ENCODE measurements around the gene FOXA2. TPM values are rescaled to one million over a fixed set of nuclear protein-coding genes. Genes with fewer than 3 reads are reported as not detected.

FOXA2 gene
- total and polyA plus RNA-seq, 2 of the 13 experiments (the other 11 are each of a cell fraction or from before 2014, with no cell fraction given) = 8.8 to 12.2 TPM

DNA sequence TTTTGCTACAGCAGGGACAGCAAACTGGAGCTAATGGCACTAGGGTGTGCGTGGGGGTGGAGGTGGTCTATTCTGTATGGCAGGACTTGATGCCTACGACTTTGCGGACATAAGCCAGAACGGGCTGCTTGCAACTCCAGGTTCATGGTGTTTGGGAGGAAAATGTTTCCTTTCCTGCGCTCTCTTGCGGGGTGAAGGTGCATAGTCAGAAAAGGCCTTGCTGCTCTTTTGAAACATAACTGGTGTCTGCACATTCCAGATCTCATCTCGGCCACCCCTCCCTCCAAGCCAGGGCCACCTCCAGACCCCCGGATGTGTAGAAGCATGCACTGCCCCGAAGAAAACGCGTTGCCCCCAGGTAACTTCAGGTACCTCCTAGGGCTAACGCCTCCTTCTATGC is 8.1 kb downstream of the FOXA2 start (continued):
- no peak for TF ChIP-seq MAFG (CRISPR knock-in tag; IDR thresholded peaks at IDR 0.05)
- TF ChIP-seq, protein P1, sequence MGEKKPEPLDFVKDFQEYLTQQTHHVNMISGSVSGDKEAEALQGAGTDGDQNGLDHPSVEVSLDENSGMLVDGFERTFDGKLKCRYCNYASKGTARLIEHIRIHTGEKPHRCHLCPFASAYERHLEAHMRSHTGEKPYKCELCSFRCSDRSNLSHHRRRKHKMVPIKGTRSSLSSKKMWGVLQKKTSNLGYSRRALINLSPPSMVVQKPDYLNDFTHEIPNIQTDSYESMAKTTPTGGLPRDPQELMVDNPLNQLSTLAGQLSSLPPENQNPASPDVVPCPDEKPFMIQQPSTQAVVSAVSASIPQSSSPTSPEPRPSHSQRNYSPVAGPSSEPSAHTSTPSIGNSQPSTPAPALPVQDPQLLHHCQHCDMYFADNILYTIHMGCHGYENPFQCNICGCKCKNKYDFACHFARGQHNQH (CRISPR knock-in tag; IDR thresholded peaks at IDR 0.05) = 0 out of 2 replicates have a peak, but pooled peaks have one; percentile 20
- TF ChIP-seq HIVEP1 (CRISPR knock-in tag; IDR thresholded peaks at IDR 0.05) = no peak
- TF ChIP-seq MAFF (IDR thresholded peaks at IDR 0.05; ENCODE audit: low read depth, low read length) = no peak
- TF ChIP-seq POLR2A (IDR thresholded peaks at IDR 0.05; ENCODE audit: insufficient read depth in 1 of 2, low read depth in 2 of 2, low read length in 2 of 2) = peak in 1 of 2 experiments; percentile 32; a peak in 2 of 4 replicates
- TF ChIP-seq MBNL3 (CRISPR knock-in tag; conservative IDR thresholded peaks at IDR 0.05) = no peak
- no peak for TF ChIP-seq ZFP90 (CRISPR knock-in tag; IDR thresholded peaks at IDR 0.05; ENCODE audit: borderline replicate concordance)
- TF ChIP-seq, protein P2, sequence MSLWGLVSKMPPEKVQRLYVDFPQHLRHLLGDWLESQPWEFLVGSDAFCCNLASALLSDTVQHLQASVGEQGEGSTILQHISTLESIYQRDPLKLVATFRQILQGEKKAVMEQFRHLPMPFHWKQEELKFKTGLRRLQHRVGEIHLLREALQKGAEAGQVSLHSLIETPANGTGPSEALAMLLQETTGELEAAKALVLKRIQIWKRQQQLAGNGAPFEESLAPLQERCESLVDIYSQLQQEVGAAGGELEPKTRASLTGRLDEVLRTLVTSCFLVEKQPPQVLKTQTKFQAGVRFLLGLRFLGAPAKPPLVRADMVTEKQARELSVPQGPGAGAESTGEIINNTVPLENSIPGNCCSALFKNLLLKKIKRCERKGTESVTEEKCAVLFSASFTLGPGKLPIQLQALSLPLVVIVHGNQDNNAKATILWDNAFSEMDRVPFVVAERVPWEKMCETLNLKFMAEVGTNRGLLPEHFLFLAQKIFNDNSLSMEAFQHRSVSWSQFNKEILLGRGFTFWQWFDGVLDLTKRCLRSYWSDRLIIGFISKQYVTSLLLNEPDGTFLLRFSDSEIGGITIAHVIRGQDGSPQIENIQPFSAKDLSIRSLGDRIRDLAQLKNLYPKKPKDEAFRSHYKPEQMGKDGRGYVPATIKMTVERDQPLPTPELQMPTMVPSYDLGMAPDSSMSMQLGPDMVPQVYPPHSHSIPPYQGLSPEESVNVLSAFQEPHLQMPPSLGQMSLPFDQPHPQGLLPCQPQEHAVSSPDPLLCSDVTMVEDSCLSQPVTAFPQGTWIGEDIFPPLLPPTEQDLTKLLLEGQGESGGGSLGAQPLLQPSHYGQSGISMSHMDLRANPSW (CRISPR knock-in tag; IDR thresholded peaks at IDR 0.05; ENCODE audit: borderline replicate concordance) = no peak
- 0 out of 2 replicates have a peak, but pooled peaks have one; percentile 90 for TF ChIP-seq ZC3H4 (CRISPR knock-in tag; IDR thresholded peaks at IDR 0.05; ENCODE audit: borderline replicate concordance)
- TF ChIP-seq SMAD9 (CRISPR knock-in tag; IDR thresholded peaks at IDR 0.05) = no peak
- TF ChIP-seq MXI1 (IDR thresholded peaks at IDR 0.05; ENCODE audit: borderline replicate concordance, low read depth, low read length) = no peak
- TF ChIP-seq ZNF619 (CRISPR knock-in tag; IDR thresholded peaks at IDR 0.05) = peak; percentile 56; the same call in 1 of the 2 replicates
- no peak for TF ChIP-seq ZNF460 (CRISPR knock-in tag; IDR thresholded peaks at IDR 0.05; ENCODE audit: borderline replicate concordance)
- TF ChIP-seq ZMYM3 (CRISPR knock-in tag; IDR thresholded peaks at IDR 0.05) = no peak
- TF ChIP-seq ZSCAN25 (CRISPR knock-in tag; IDR thresholded peaks at IDR 0.05) = no peak
- no peak for TF ChIP-seq LCORL (IDR thresholded peaks at IDR 0.05)
- TF ChIP-seq LCORL (CRISPR knock-in tag; IDR thresholded peaks at IDR 0.05) = no peak
- TF ChIP-seq, protein P3, sequence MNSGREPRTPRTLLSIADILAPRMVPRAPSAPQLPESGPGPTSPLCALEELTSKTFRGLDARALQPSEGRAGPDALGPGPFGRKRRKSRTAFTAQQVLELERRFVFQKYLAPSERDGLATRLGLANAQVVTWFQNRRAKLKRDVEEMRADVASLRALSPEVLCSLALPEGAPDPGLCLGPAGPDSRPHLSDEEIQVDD (CRISPR knock-in tag; IDR thresholded peaks at IDR 0.05; ENCODE audit: borderline replicate concordance) = 0 out of 2 replicates have a peak, but pooled peaks have one; percentile 25
- peak; percentile 16; the same call in 1 of the 2 replicates for TF ChIP-seq HDAC1 (CRISPR knock-in tag; IDR thresholded peaks at IDR 0.05)
- no peak for TF ChIP-seq HNRNPL (IDR thresholded peaks at IDR 0.05; ENCODE audit: low read depth, low read length)
- TF ChIP-seq, protein P4, sequence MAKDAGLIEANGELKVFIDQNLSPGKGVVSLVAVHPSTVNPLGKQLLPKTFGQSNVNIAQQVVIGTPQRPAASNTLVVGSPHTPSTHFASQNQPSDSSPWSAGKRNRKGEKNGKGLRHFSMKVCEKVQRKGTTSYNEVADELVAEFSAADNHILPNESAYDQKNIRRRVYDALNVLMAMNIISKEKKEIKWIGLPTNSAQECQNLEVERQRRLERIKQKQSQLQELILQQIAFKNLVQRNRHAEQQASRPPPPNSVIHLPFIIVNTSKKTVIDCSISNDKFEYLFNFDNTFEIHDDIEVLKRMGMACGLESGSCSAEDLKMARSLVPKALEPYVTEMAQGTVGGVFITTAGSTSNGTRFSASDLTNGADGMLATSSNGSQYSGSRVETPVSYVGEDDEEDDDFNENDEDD (CRISPR knock-in tag; IDR thresholded peaks at IDR 0.05; ENCODE audit: borderline replicate concordance) = 0 out of 2 replicates have a peak, but pooled peaks have one; percentile 28
- TF ChIP-seq FOXO1 (CRISPR knock-in tag; IDR thresholded peaks at IDR 0.05) = peak; percentile 7; the same call in 1 of the 2 replicates
- TF ChIP-seq, protein P5, sequence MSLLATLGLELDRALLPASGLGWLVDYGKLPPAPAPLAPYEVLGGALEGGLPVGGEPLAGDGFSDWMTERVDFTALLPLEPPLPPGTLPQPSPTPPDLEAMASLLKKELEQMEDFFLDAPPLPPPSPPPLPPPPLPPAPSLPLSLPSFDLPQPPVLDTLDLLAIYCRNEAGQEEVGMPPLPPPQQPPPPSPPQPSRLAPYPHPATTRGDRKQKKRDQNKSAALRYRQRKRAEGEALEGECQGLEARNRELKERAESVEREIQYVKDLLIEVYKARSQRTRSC (CRISPR knock-in tag; IDR thresholded peaks at IDR 0.05; ENCODE audit: low read depth) = no peak
- TF ChIP-seq, protein P6, sequence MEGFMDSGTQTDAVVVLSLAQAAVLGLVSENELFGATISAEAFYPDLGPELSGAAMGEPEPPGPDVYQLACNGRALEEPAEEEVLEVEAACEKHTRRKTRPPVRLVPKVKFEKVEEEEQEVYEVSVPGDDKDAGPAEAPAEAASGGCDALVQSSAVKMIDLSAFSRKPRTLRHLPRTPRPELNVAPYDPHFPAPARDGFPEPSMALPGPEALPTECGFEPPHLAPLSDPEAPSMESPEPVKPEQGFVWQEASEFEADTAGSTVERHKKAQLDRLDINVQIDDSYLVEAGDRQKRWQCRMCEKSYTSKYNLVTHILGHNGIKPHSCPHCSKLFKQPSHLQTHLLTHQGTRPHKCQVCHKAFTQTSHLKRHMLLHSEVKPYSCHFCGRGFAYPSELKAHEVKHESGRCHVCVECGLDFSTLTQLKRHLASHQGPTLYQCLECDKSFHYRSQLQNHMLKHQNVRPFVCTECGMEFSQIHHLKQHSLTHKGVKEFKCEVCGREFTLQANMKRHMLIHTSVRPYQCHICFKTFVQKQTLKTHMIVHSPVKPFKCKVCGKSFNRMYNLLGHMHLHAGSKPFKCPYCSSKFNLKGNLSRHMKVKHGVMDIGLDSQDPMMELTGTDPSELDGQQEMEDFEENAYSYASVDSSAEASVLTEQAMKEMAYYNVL (CRISPR knock-in tag; IDR thresholded peaks at IDR 0.05; ENCODE audit: borderline replicate concordance) = no peak
